Liver (tissue), 9 donors: ENCODE data around the gene KCNMA1. TPM values are rescaled to one million over a fixed set of nuclear protein-coding genes. Genes with fewer than 3 reads are reported as not detected.

Experiments
- DNase-seq: peaks from one replicate; pipeline ENCODE4 v3.0.0-alpha.2; 2017; ENCODE audit warnings: low spot score
- H3K27ac ChIP-seq, 2 donors: one replicate each; pipeline ENCODE4 v1.7.0; 2013; ENCODE audit warnings: inconsistent platforms in 2 of 2, low read length in 2 of 2, control low read depth in 1 of 2, low read depth in 1 of 2, mild to moderate bottlenecking in 1 of 2
- H3K27me3 ChIP-seq, 4 donors: one replicate each; pipeline versions ENCODE4 v1.6.1 to v1.7.0; 2013; ENCODE audit warnings: low read length in 3 of 4, inconsistent platforms in 1 of 4, mild to moderate bottlenecking in 1 of 4, moderate library complexity in 1 of 4; ENCODE audit not compliant: control insufficient read depth in 4 of 4, insufficient read depth in 4 of 4
- H3K36me3 ChIP-seq, 4 donors: one replicate each; pipeline versions ENCODE4 v1.6.1 to v1.7.0; 2013; ENCODE audit warnings: low read length in 3 of 4, mild to moderate bottlenecking in 3 of 4, low read depth in 1 of 4, moderate library complexity in 1 of 4; ENCODE audit not compliant: control insufficient read depth in 4 of 4, insufficient read depth in 3 of 4
- H3K4me1 ChIP-seq, 4 donors: one replicate each; pipeline versions ENCODE4 v1.6.1 to v1.7.0; 2013; ENCODE audit warnings: low read length in 3 of 4, mild to moderate bottlenecking in 3 of 4, moderate library complexity in 1 of 4; ENCODE audit not compliant: control insufficient read depth in 4 of 4, insufficient read depth in 4 of 4
- H3K4me3 ChIP-seq, 3 donors: one replicate each; pipeline versions ENCODE4 v1.6.1 to v1.7.0; 2013; ENCODE audit warnings: low read length in 3 of 3, control low read depth in 1 of 3, low read depth in 1 of 3, mild to moderate bottlenecking in 1 of 3
- H3K9ac ChIP-seq, 2 donors: one replicate each; pipeline ENCODE4 v1.7.0; 2013; ENCODE audit warnings: low read length in 2 of 2, mild to moderate bottlenecking in 2 of 2, moderate library complexity in 2 of 2, control low read depth in 1 of 2, low read depth in 1 of 2
- H3K9me3 ChIP-seq, 4 donors: one replicate each; pipeline versions ENCODE4 v1.6.1 to v1.7.0; 2013; ENCODE audit warnings: low read length in 3 of 4; ENCODE audit not compliant: control insufficient read depth in 4 of 4
- ATF3 ChIP-seq: IDR thresholded peaks from 2 replicates; pipeline ENCODE4 v1.6.1; 2016; ENCODE audit warnings: antibody characterized with exemption
- CTCF ChIP-seq: fragments of 150-350 bp; IDR thresholded peaks from 2 replicates; pipeline ENCODE4 v1.5.1; 2017; ENCODE audit warnings: improper control_type of control experiment, low read depth, low read length; ENCODE audit not compliant: missing input control
- EGR1 ChIP-seq, 2 donors: IDR thresholded peaks; 2 replicates each; pipeline ENCODE4 v1.6.1; 2016 to 2018; ENCODE audit warnings: antibody characterized with exemption in 2 of 2, low read depth in 2 of 2
- FOXA1 ChIP-seq: IDR thresholded peaks from 2 replicates; pipeline ENCODE4 v1.6.1; 2016; ENCODE audit warnings: antibody characterized with exemption
- FOXA2 ChIP-seq: IDR thresholded peaks from 2 replicates; pipeline ENCODE4 v1.6.1; 2016; ENCODE audit warnings: antibody characterized with exemption
- GABPA ChIP-seq, 2 donors: IDR thresholded peaks in 1 of 2; conservative IDR thresholded peaks in 1 of 2; 2 replicates each; pipeline ENCODE4 v1.6.1; 2016; ENCODE audit warnings: antibody characterized with exemption in 2 of 2, mild to moderate bottlenecking in 1 of 2, moderate library complexity in 1 of 2
- HNF4A ChIP-seq, 2 donors: conservative IDR thresholded peaks; 2 replicates each; pipeline ENCODE4 v1.6.1; 2016; ENCODE audit warnings: antibody characterized with exemption in 2 of 2, mild to moderate bottlenecking in 2 of 2
- HNF4G ChIP-seq: IDR thresholded peaks from 2 replicates; pipeline ENCODE4 v1.6.1; 2016; ENCODE audit warnings: antibody characterized with exemption
- JUND ChIP-seq, 2 donors: IDR thresholded peaks; 2 replicates each; pipeline ENCODE4 v1.6.1; 2016; ENCODE audit warnings: antibody characterized with exemption in 2 of 2
- MAX ChIP-seq: IDR thresholded peaks from 2 replicates; pipeline ENCODE4 v1.6.1; 2016; ENCODE audit warnings: antibody characterized with exemption
- RAD21 ChIP-seq, 2 donors: IDR thresholded peaks; 2 replicates each; pipeline ENCODE4 v1.6.1; 2016; ENCODE audit warnings: antibody characterized with exemption in 2 of 2, mild to moderate bottlenecking in 2 of 2
- REST ChIP-seq: IDR thresholded peaks from 2 replicates; pipeline ENCODE4 v1.6.1; 2016; ENCODE audit warnings: antibody characterized with exemption, mild to moderate bottlenecking
- SP1 ChIP-seq: IDR thresholded peaks from 2 replicates; pipeline ENCODE4 v1.6.1; 2018; ENCODE audit warnings: antibody characterized with exemption, mild to moderate bottlenecking
- TAF1 ChIP-seq: conservative IDR thresholded peaks from 2 replicates; pipeline ENCODE4 v1.6.1; 2016; ENCODE audit warnings: antibody characterized with exemption, mild to moderate bottlenecking
- YY1 ChIP-seq: IDR thresholded peaks from 2 replicates; pipeline ENCODE4 v1.6.1; 2016; ENCODE audit warnings: antibody characterized with exemption, mild to moderate bottlenecking
- ZBTB33 ChIP-seq: IDR thresholded peaks from 2 replicates; pipeline ENCODE4 v1.6.1; 2016; ENCODE audit warnings: antibody characterized with exemption
- WGBS: extraction: QIAGEN DNeasy Blood & Tissue Kit; methylation state at CpG from one replicate; pipeline ENCODE4 v1.1.7; 2013; 5-methylcytosine and 5-hydroxymethylcytosine counted together
- polyA plus RNA-seq, 2 donors: library from polyadenylated mRNA; stranded (reverse) in 1 of 2; unstranded in 1 of 2; fragments of 200-250 nt in 1 of 2; fragments of >200 nt in 1 of 2; fragmentation: Nextera tagmentation in 1 of 2; extraction: Ambion mirVana in 1 of 2; gene quantifications; one replicate each; pipeline versions ENCODE4 v1.2.1 to v1.2.3, GENCODE V29; 2013 to 2015
- total RNA-seq, 2 donors: library from RNA; depleted of rRNA; stranded (reverse); fragments of >200 nt; gene quantifications; one replicate each; pipeline ENCODE4 v1.2.3, GENCODE V29; 2014
- donor health status: healthy.
- donor health status: healthy.
- donor health status: healthy.
- donor health status: healthy.
- donor health status: healthy.

Gene KCNMA1
- total and polyA plus RNA-seq, 4 donors: 2.5 to 9.7 (median 4.7) TPM

GRCh38 chr10:77208684-77209256, 428.8 kb downstream of the KCNMA1 start:
- Histone ChIP-seq H3K9me3 (peaks cover 0 to 7% (median 2%) of the 10 kb centered on the region in 4 donors), H3K4me1 (peaks cover 0 to 6% (median 2%) of the 10 kb centered on the region in 4 donors), H3K36me3 (no peaks in the 10 kb centered on the region), H3K27ac (no peak overlapping the region), H3K27me3 (no peaks in the 10 kb centered on the region), H3K9ac (no peak overlapping the region), H3K4me3 (no peak overlapping the region)
- DNase-seq: no peak
- 93% methylated on average over 2 of the region's 2 CpGs for WGBS
- TF ChIP-seq REST (no peak), ATF3 (no peak), GABPA (IDR thresholded peaks at IDR 0.05 in 1 of 2, conservative IDR thresholded peaks at IDR 0.05 in 1 of 2) (no peak), YY1 (no peak), HNF4A (conservative IDR thresholded peaks at IDR 0.05) (no peak), EGR1 (IDR thresholded peaks at IDR 0.05; ENCODE audit: low read depth in 2 of 2) (no peak), ZBTB33 (no peak), CTCF (no peak)

GRCh38 chr10:77207828-77208185, 429.8 kb downstream of the KCNMA1 start:
- H3K27me3 ChIP-seq: no peaks in the 10 kb centered on the region
- H3K4me3 ChIP-seq: no peak overlapping the region
- WGBS: 92% methylated on average over 5 of the region's 5 CpGs
- H3K36me3 ChIP-seq: no peaks in the 10 kb centered on the region
- peaks cover 0 to 6% (median 2%) of the 10 kb centered on the region in 4 donors for H3K4me1 ChIP-seq
- no peak overlapping the region for H3K27ac ChIP-seq
- peaks cover 0 to 7% (median 2%) of the 10 kb centered on the region in 4 donors for H3K9me3 ChIP-seq
- no peak for DNase-seq
- H3K9ac ChIP-seq: no peak overlapping the region
- TF ChIP-seq FOXA2 (no peak), TAF1 (no peak), RAD21 (IDR thresholded peaks at IDR 0.05) (no peak), FOXA1 (no peak), JUND (IDR thresholded peaks at IDR 0.05) (no peak), SP1 (no peak), HNF4G (no peak), CTCF (no peak), REST (no peak), YY1 (no peak), MAX (no peak), ATF3 (no peak)
